Skin epidermis (tissue), 12 donors: ENCODE results near the gene OR5A1.
"Not testable (repeated sequence)": the region's sequence is repeated elsewhere in the genome, so short reads cannot be mapped to it uniquely, and the experiment has no call there.

Source experiments
- H3K27ac ChIP-seq, 21 experiments: fragments of 200-600 bp; sonication (generic) in 11 of 21; one replicate each; pipeline ENCODE4 v1.5.0; 2020; ENCODE audit warnings: mild to moderate bottlenecking in 3 of 21, inconsistent platforms in 2 of 21, moderate library complexity in 2 of 21
- H3K4me3 ChIP-seq, 7 experiments: fragments of 200-600 bp; sonication (generic) in 2 of 7; one replicate each; pipeline ENCODE4 v1.5.0; 2020; ENCODE audit warnings: inconsistent platforms in 2 of 7, mild to moderate bottlenecking in 2 of 7, moderate library complexity in 1 of 7

Gene OR5A1

GRCh38 chr11:59436169-59436568 lies at the start of gene OR5A1:
Gene OR5A1, plus strand, starts transcription at chr11:59436469. Its CDS starts 6,700 bp downstream, at chr11:59443169.
- Histone ChIP-seq H3K27ac (no peak within 1 kb of the TSS), H3K4me3 (no peak within 1 kb of the TSS)

GRCh38 chr11:59394186-59394585 lies 42.1 kb upstream of the OR5A1 start:
- no peak overlapping the region for H3K27ac ChIP-seq
- H3K4me3 ChIP-seq = no peak overlapping the region

GRCh38 chr11:59400461-59401261 lies 35.6 kb upstream of the OR5A1 start:
- no peak overlapping the region for H3K27ac ChIP-seq
- no peak overlapping the region for H3K4me3 ChIP-seq

- Histone ChIP-seq H3K27ac (no peak overlapping the region), H3K4me3 (no peak overlapping the region)
Measured at GRCh38 chr11:59401262-59401552, 35.1 kb upstream of the OR5A1 start.

GRCh38 chr11:59403546-59403945 lies 32.7 kb upstream of the OR5A1 start:
- Histone ChIP-seq H3K4me3 (no peak overlapping the region), H3K27ac (no peak overlapping the region)

GRCh38 chr11:59413646-59414045 lies 22.6 kb upstream of the OR5A1 start:
- H3K4me3 ChIP-seq = no peak overlapping the region

GRCh38 chr11:59415111-59415510 lies 21.2 kb upstream of the OR5A1 start:
- H3K4me3 ChIP-seq = no peak overlapping the region

More at GRCh38 chr11:59413646-59414045, 22.6 kb upstream of the OR5A1 start:
- no peak overlapping the region for H3K27ac ChIP-seq

GRCh38 chr11:59416613-59417012 lies 19.7 kb upstream of the OR5A1 start:
- H3K27ac ChIP-seq = no peak overlapping the region
- no peak overlapping the region for H3K4me3 ChIP-seq

More at GRCh38 chr11:59415111-59415510, 21.2 kb upstream of the OR5A1 start:
- no peak overlapping the region for H3K27ac ChIP-seq

GRCh38 chr11:59417023-59417422 lies 19.2 kb upstream of the OR5A1 start:
- no peak overlapping the region for H3K27ac ChIP-seq

GRCh38 chr11:59418156-59418555 lies 18.1 kb upstream of the OR5A1 start:
- H3K27ac ChIP-seq = no peak overlapping the region
- no peak overlapping the region for H3K4me3 ChIP-seq

More at GRCh38 chr11:59417023-59417422, 19.2 kb upstream of the OR5A1 start:
- no peak overlapping the region for H3K4me3 ChIP-seq

GRCh38 chr11:59423835-59424234 lies 12.4 kb upstream of the OR5A1 start:
- no peak overlapping the region for H3K4me3 ChIP-seq
- H3K27ac ChIP-seq = no peak overlapping the region

GRCh38 chr11:59425131-59425530 lies 11.1 kb upstream of the OR5A1 start:
- no peak overlapping the region for H3K27ac ChIP-seq
- H3K4me3 ChIP-seq = no peak overlapping the region

GRCh38 chr11:59426361-59427067 lies 9.8 kb upstream of the OR5A1 start, which contains the start of gene OR5A2:
Gene OR5A2, minus strand, starts transcription at chr11:59426413. Its CDS starts 3,460 bp downstream, at chr11:59422953.
- Histone ChIP-seq H3K4me3 (no peak within 1 kb of the TSS), H3K27ac (no peak within 1 kb of the TSS)

GRCh38 chr11:59427068-59427382 lies 9.2 kb upstream of the OR5A1 start:
- Histone ChIP-seq H3K4me3 (no peak overlapping the region), H3K27ac (no peak overlapping the region)

GRCh38 chr11:59429924-59430516 lies 6.2 kb upstream of the OR5A1 start:
- no peak overlapping the region for H3K27ac ChIP-seq
- H3K4me3 ChIP-seq = no peak overlapping the region

GRCh38 chr11:59437770-59438169 lies 1.5 kb downstream of the OR5A1 start:
- Histone ChIP-seq H3K27ac (no peak overlapping the region), H3K4me3 (no peak overlapping the region)

- H3K27ac ChIP-seq, H3K4me3 ChIP-seq: not testable (repeated sequence)
Measured at GRCh38 chr11:59445624-59446023, 9.4 kb downstream of the OR5A1 start.

GRCh38 chr11:59448484-59448883 lies 12.2 kb downstream of the OR5A1 start:
- H3K4me3 ChIP-seq = no peak overlapping the region

GRCh38 chr11:59456661-59457060 lies 20.4 kb downstream of the OR5A1 start, which contains the start of gene OR4D6:
Gene OR4D6, plus strand, starts transcription at chr11:59456961. Its CDS starts 0 bp downstream, at chr11:59456961.
- no peak within 1 kb of the TSS for H3K27ac ChIP-seq
- no peak within 1 kb of the TSS for H3K4me3 ChIP-seq

More at GRCh38 chr11:59448484-59448883, 12.2 kb downstream of the OR5A1 start:
- H3K27ac ChIP-seq = no peak overlapping the region

GRCh38 chr11:59459916-59460315 lies 23.6 kb downstream of the OR5A1 start:
- H3K4me3 ChIP-seq = no peak overlapping the region
- H3K27ac ChIP-seq = no peak overlapping the region

GRCh38 chr11:59463190-59463641 lies 26.9 kb downstream of the OR5A1 start:
- H3K4me3 ChIP-seq = no peak overlapping the region
- H3K27ac ChIP-seq = no peak overlapping the region
